Measurements from ENCODE around the gene MYO18B.

DNA sequence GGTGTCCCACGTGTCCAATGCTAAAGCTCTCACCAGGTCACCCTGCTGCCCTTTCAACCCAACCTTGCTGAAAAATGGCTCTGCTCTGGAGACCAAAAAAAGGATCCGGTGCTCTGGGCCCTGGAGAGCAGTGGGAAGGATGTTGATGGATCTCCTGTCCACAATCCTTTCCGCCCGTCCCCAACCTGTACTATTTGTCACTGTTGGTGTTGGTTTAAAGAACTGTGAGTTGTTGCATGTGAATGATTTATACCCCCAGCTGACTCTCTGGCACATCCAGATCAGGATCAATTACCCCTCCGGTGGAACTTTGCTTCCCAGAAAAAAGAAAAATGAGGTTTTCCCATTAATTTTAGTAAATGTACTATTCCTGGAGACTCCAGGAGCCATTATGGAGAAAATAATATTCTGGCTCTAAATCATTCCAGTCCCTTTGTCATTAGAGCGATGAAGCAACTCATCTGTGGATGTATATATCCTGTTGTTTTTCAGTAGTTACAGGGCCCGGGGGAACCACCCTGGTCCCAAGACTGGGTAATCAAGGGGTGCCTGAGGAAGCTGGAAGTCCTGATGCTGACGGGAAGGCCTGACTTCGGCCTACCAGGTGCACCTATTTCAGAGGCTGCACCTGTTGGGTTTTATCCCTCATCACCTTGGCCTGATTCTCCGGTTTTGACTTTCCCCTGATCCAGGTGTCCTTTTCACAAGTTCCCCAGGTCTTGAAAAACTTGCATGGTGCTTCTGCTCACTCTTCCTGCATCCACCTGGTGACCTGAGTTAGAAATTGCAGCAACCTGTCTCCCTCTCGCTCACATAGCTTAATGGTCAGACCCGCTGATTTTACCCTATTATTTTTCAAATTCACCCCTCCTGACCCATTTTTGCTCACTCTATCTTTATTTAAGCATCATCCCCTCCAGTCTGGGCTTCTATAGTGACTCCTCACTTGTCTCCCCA is 218.1 kb downstream of the MYO18B start:
- TF ChIP-seq CTCF (IDR thresholded peaks at IDR 0.05) (no peak), POLR2AphosphoS5 (IDR thresholded peaks at IDR 0.05; ENCODE audit: insufficient read depth in 1 of 2, low read depth in 1 of 2) (no peak), POLR2A (IDR thresholded peaks at IDR 0.05) (no peak)

All from vagina (tissue), 2 donors.